Stimulated activated CD4-positive, alpha-beta T cell treated with anti-CD3 and anti-CD28 coated beads, Interleukin-12 subunit alpha, Interleukin-12 subunit beta, amount 100 ng/mL, for 4 hours (primary cell): ENCODE data around the gene SMIM22.
"Not testable (repeated sequence)": the region's sequence is repeated elsewhere in the genome, so short reads cannot be mapped to it uniquely, and the experiment has no call there.

Experiments
- DNase-seq: peaks from one replicate; pipeline ENCODE4 v3.0.0-alpha.2; 2020

SMIM22 gene

DNA sequence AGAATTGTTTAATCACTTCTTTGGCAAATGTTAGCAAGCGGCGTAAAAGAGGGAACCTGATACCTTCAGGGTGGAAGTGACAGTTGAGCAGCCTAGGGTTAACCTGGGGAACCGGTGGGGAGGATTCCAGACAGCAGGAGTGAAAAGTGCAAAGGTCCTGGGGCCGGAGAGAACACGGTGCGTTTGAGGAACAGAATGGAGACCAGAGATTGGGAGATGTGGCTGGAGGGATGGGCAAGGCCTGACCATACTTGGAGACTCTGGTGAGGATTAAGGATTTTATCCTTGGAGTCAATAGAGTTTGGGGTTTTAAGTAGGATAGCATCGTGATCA, 25.9 kb upstream of the SMIM22 start:
- DNase-seq: no peak

DNA sequence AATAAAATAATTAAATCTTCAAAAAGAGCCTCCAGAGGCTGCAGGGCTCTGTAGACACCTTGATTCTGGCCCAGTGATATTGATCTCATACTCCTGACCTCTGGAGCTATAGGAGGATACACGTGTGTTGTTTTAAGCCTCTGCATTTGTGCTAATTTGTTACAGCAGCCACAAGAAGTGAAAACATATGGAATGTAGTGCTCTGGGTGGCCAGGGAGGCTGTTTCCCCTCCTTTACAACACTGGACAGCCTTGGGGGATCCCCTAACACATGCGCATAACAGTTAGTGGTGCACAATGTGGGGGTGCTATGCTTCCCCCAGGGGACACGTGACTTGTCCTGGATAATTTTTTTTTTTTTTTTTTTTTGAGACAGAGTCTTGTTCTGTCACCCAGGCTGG, 23.5 kb upstream of the SMIM22 start:
- DNase-seq: no peak

DNA sequence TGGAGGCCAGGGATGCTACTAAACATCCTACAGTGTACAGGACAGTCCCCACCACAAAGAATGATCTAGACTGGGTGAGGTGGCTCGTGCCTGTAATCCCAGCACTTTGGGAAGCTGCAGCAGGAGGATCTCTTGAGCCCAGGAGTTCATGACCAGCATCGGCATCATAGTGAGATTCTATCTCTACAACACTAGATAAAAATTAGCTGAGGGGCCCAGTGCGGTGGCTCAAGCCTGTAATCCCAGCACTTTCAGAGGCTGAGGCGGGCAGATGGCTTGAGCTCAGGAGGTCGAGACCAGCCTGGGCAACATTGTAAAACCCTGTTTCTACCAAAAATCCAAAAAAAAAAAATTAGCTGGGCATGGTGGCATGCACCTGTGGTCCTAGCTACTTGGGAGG, 22.8 kb upstream of the SMIM22 start:
- no peak for DNase-seq

DNA sequence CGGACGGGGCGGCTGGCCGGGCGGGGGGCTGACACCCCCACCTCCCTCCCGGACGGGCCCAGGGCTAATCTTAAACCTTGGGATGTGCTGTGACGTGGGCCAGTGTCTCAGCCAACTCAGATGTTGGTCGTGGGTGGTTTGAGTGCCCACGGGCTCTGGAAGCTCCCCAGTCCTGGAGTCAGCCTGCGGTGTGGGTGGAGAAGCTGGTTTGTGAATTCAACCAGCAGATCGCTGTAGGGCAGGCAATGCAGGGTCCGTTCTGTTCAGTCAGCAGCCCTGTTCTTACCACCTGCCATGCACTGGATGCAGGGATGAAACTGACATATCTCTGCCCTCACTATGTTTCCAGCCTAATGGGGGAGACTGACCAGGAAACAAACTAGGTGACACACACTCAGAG, 20.2 kb upstream of the SMIM22 start:
- no peak for DNase-seq

- no peak for DNase-seq
Observed at GRCh38 chr16:4776141-4776705, 18.9 kb upstream of the SMIM22 start.

- DNase-seq: no peak
Observed at GRCh38 chr16:4777339-4778049, 17.7 kb upstream of the SMIM22 start.

DNA sequence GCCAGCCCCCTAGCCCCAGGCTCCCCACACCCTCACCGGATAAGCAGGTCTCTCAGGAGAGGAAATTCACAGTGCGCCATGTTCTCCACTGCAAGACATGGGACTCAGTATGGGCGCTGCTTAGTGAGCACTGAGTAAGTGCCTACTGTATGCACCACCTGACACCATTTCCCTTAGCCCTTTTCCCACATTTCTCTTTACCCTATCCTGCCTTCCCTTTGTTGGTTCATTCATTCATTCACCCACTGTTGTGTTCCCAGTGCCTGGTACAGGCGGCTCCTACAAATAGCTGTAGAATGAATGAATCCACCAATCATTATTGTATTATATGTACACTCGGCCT, 17.1 kb upstream of the SMIM22 start:
- DNase-seq: no peak

- DNase-seq: no peak
Observed at GRCh38 chr16:4780235-4780634, 14.9 kb upstream of the SMIM22 start.

- DNase-seq: no peak
Observed at GRCh38 chr16:4783251-4783950, 11.8 kb upstream of the SMIM22 start.

DNA sequence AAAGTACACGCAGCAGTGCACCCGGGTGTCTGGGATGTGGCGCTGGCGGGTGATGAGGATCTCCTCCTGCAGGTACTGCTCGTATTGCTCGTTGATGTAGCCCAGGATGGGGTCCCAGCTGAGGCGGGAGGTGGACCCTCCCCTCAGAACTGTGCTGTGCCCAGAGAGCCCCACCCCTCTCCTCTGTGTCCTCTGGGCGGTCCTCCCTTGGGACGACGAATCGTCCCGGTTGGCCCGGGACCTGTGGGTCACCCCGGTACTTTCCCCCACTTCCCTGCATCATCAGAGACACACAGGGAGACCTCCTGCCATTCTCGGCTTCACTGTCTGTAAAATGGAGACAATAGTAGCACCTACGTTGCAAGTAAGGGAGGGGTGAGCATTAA, 11.2 kb upstream of the SMIM22 start:
- no peak for DNase-seq

- DNase-seq: not testable (repeated sequence)
Observed at GRCh38 chr16:4784444-4784987, 10.7 kb upstream of the SMIM22 start.

- DNase-seq: no peak
Observed at GRCh38 chr16:4785758-4786433, 9.3 kb upstream of the SMIM22 start.

- no peak for DNase-seq
Observed at GRCh38 chr16:4787068-4787467, 8.1 kb upstream of the SMIM22 start.

GRCh38 chr16:4787627-4788482, 7.3 kb upstream of the SMIM22 start, which contains the start of gene SEPTIN12:
TSS of gene SEPTIN12 (minus strand) at chr16:4788345. CDS start at chr16:4787645, 700 bp downstream.
- DNase-seq: no peak

GRCh38 chr16:4788489-4788889, 6.7 kb upstream of the SMIM22 start:
- no peak for DNase-seq

GRCh38 chr16:4788910-4789309, 6.3 kb upstream of the SMIM22 start:
- no peak for DNase-seq

DNA sequence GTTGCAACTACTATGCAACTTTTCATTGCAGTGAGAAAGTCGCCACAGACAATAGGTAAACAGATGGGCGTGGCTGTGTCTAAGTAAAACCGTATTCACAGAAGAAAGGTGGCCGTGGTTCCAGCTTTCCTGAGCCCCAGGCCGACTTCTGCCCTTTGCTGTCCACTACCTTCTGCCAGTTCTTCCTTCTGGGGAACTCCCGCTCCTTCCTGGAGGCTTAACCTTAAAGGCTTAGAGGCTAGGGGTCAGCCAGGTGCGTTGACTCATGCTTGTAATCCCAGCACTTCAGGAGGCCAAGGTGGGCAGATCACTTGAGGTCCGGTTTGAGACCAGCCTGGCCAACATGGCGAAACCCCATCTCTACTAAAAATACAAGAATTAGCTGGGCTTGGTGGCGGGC, 4.9 kb upstream of the SMIM22 start:
- DNase-seq: no peak

GRCh38 chr16:4790871-4791270, 4.3 kb upstream of the SMIM22 start:
- DNase-seq: no peak

GRCh38 chr16:4792951-4793513, 2.1 kb upstream of the SMIM22 start:
- DNase-seq: no peak

GRCh38 chr16:4795828-4796572, 831 bp downstream of the SMIM22 start:
- no peak for DNase-seq

DNA sequence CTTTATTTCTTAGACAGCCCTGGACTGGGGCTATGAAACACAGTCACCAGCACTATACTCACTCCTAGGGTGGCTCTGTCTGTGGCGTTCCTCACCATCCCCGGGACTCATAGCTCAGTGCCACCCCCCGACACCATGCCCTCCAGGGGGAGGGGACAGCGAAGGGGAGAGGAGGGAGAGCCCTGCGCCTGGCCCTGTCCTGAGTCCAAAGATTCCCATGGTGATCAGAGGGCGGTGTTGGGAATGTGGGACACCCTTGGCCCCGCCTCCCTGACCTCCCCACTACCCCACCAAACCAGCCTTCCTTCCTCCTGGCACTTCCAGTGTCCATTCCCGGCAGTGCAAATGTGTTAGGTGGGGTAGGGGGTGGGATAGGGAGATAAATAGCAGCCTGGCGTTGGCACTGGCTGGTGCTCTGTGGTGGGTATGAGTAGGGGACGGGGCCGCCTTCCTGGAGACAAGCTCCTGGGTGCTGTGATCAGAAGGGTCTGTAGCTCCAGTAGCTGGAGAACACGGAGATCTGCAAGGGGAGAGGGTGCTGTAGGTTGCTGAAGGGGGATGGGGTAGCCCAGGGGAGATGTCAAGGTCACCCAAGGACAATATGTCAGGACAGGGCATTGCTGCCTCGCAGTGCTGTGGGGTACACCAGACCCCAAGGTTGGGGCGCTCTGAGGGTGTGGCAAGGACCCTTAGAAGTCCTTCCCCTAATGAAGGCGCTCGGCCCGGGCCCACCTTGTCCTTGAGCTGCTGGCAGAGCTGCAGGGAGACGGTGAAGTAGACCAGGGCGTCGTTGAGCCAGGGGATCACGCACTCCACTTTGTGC, 2.0 kb downstream of the SMIM22 start:
- no peak for DNase-seq
